Suprapubic skin (tissue), 4 donors: Measurements from ENCODE around the gene CLDN22. TPM values are rescaled to one million over a fixed set of nuclear protein-coding genes. Genes with fewer than 3 reads are reported as not detected.

Experiments
- DNase-seq, 2 donors: peaks; one replicate each; pipeline ENCODE4 v3.0.0-alpha.2; 2019; ENCODE audit warnings: low spot score in 2 of 2
- H3K27ac ChIP-seq: fragments of 200-600 bp; sonication (generic); one replicate; pipeline ENCODE4 v1.5.1; 2019
- H3K27me3 ChIP-seq: fragments of 200-600 bp; sonication (generic); one replicate; pipeline ENCODE4 v1.5.1; 2019
- H3K36me3 ChIP-seq: fragments of 200-600 bp; sonication (generic); one replicate; pipeline ENCODE4 v1.5.1; 2019
- H3K4me1 ChIP-seq: fragments of 200-600 bp; sonication (generic); one replicate; pipeline ENCODE4 v1.5.1; 2019
- H3K4me3 ChIP-seq: fragments of 200-600 bp; sonication (generic); one replicate; pipeline ENCODE4 v1.5.1; 2019; ENCODE audit warnings: mild to moderate bottlenecking
- H3K9me3 ChIP-seq: fragments of 200-600 bp; sonication (generic); one replicate; pipeline ENCODE4 v1.5.1; 2019
- CTCF ChIP-seq, 2 donors: fragments of 200-600 bp in 1 of 2; fragments of 450-650 bp in 1 of 2; sonication (generic) in 1 of 2; IDR thresholded peaks; one replicate each; pipeline ENCODE4 v1.5.1; 2016 to 2019; ENCODE audit warnings: antibody characterized with exemption in 2 of 2, mild to moderate bottlenecking in 1 of 2, moderate library complexity in 1 of 2
- EP300 ChIP-seq: sonication (generic); formaldehyde crosslinking; IDR thresholded peaks from one replicate; pipeline ENCODE4 v1.6.1; 2017; ENCODE audit warnings: antibody characterized with exemption
- POLR2A ChIP-seq, 2 donors: fragments of 450-650 bp; IDR thresholded peaks; one replicate each; pipeline ENCODE4 v1.6.1; 2017; ENCODE audit warnings: antibody characterized with exemption in 2 of 2, mild to moderate bottlenecking in 2 of 2, moderate library complexity in 2 of 2
- POLR2AphosphoS5 ChIP-seq, 3 donors: sonication (generic); formaldehyde crosslinking; IDR thresholded peaks; one replicate each; pipeline ENCODE4 v1.6.1; 2017; ENCODE audit warnings: antibody characterized with exemption in 3 of 3
- WGBS: methylation state at CpG from one replicate; pipeline ENCODE4 v1.1.5; 2018; 5-methylcytosine and 5-hydroxymethylcytosine counted together
- total RNA-seq, 4 donors: library from RNA; depleted of rRNA; stranded (reverse); fragments of >200 nt; gene quantifications; one replicate each; pipeline ENCODE4 v1.1.0, GENCODE V29; 2016

Gene CLDN22
- total RNA-seq, 4 donors from 2014 or later, result not detected

GRCh38 chr4:183347146-183347545 lies 27.1 kb upstream of the CLDN22 start:
- H3K27me3 ChIP-seq, result no peaks in the 10 kb centered on the region
- peaks cover 19% of the 10 kb centered on the region for H3K4me1 ChIP-seq
- TF ChIP-seq CTCF (IDR thresholded peaks at IDR 0.05), result no peak
- no peak for TF ChIP-seq EP300
- TF ChIP-seq POLR2A (IDR thresholded peaks at IDR 0.05), result no peak
- no peak for TF ChIP-seq POLR2AphosphoS5 (IDR thresholded peaks at IDR 0.05)
- no peak overlapping the region for H3K27ac ChIP-seq
- no peaks in the 10 kb centered on the region for H3K36me3 ChIP-seq
- H3K9me3 ChIP-seq, result no peaks in the 10 kb centered on the region
- H3K4me3 ChIP-seq, result no peak overlapping the region
- no peak for DNase-seq
- WGBS, result 87% methylated on average over 8 of the region's 8 CpGs

- no peaks in the 10 kb centered on the region for H3K9me3 ChIP-seq
- TF ChIP-seq POLR2AphosphoS5 (IDR thresholded peaks at IDR 0.05) (no peak), CTCF (IDR thresholded peaks at IDR 0.05) (no peak), POLR2A (IDR thresholded peaks at IDR 0.05) (no peak), EP300 (no peak)
- peaks cover 18% of the 10 kb centered on the region for H3K4me1 ChIP-seq
- no peaks in the 10 kb centered on the region for H3K27me3 ChIP-seq
- WGBS, result 90% methylated on average over 4 of the region's 4 CpGs
- H3K27ac ChIP-seq, result no peak overlapping the region
- DNase-seq, result no peak
- no peaks in the 10 kb centered on the region for H3K36me3 ChIP-seq
- no peak overlapping the region for H3K4me3 ChIP-seq
Measured at GRCh38 chr4:183345261-183345660, 25.2 kb upstream of the CLDN22 start.

GRCh38 chr4:183344523-183345255 lies 24.6 kb upstream of the CLDN22 start:
- no peaks in the 10 kb centered on the region for H3K27me3 ChIP-seq
- H3K27ac ChIP-seq, result no peak overlapping the region
- H3K4me3 ChIP-seq, result no peak overlapping the region
- peaks cover 15% of the 10 kb centered on the region for H3K4me1 ChIP-seq
- no peaks in the 10 kb centered on the region for H3K36me3 ChIP-seq
- DNase-seq, result peak in 1 of 2 donors; percentile 41
- no peak for TF ChIP-seq EP300
- no peak for TF ChIP-seq POLR2A (IDR thresholded peaks at IDR 0.05)
- TF ChIP-seq POLR2AphosphoS5 (IDR thresholded peaks at IDR 0.05), result no peak
- no peak for TF ChIP-seq CTCF (IDR thresholded peaks at IDR 0.05)
- 95% methylated on average over 15 of the region's 15 CpGs for WGBS
- no peaks in the 10 kb centered on the region for H3K9me3 ChIP-seq

- no peak overlapping the region for H3K4me3 ChIP-seq
- no peaks in the 10 kb centered on the region for H3K9me3 ChIP-seq
- H3K27me3 ChIP-seq, result no peaks in the 10 kb centered on the region
- no peak for TF ChIP-seq EP300
- no peak for TF ChIP-seq POLR2AphosphoS5 (IDR thresholded peaks at IDR 0.05)
- TF ChIP-seq CTCF (IDR thresholded peaks at IDR 0.05), result no peak
- TF ChIP-seq POLR2A (IDR thresholded peaks at IDR 0.05), result no peak
- peaks cover 6% of the 10 kb centered on the region for H3K4me1 ChIP-seq
- no peaks in the 10 kb centered on the region for H3K36me3 ChIP-seq
- peak in 1 of 2 donors; percentile 24 for DNase-seq
- no peak overlapping the region for H3K27ac ChIP-seq
- WGBS, result 96% methylated on average over 7 of the region's 7 CpGs
Measured at GRCh38 chr4:183343730-183344129, 23.7 kb upstream of the CLDN22 start.

GRCh38 chr4:183342541-183343533 lies 22.8 kb upstream of the CLDN22 start:
- peaks cover 6% of the 10 kb centered on the region for H3K4me1 ChIP-seq
- H3K9me3 ChIP-seq, result no peaks in the 10 kb centered on the region
- H3K27me3 ChIP-seq, result no peaks in the 10 kb centered on the region
- H3K27ac ChIP-seq, result no peak overlapping the region
- no peak for TF ChIP-seq POLR2AphosphoS5 (IDR thresholded peaks at IDR 0.05)
- no peak for TF ChIP-seq POLR2A (IDR thresholded peaks at IDR 0.05)
- no peak for TF ChIP-seq EP300
- no peak for TF ChIP-seq CTCF (IDR thresholded peaks at IDR 0.05)
- 23% methylated on average over 28 of the region's 40 CpGs for WGBS
- H3K4me3 ChIP-seq, result peak overlapping the region; percentile 2
- H3K36me3 ChIP-seq, result no peaks in the 10 kb centered on the region
- peak in 1 of 2 donors; percentile 71 for DNase-seq
